Transverse colon (tissue), 4 donors: ENCODE data around the gene TMEM233. TPM values are rescaled to one million over a fixed set of nuclear protein-coding genes. Genes with fewer than 3 reads are reported as not detected.

Experiments used
- DNase-seq: peaks from one replicate; pipeline ENCODE4 v3.0.0-alpha.2; 2019
- H3K27ac ChIP-seq, 4 donors: fragments of 200-600 bp; sonication (generic); 2 replicates each; pipeline ENCODE4 v1.5.1; 2016 to 2018; ENCODE audit warnings: inconsistent platforms in 4 of 4
- H3K27me3 ChIP-seq: fragments of 200-600 bp; sonication (generic); 2 replicates; pipeline ENCODE4 v1.5.1; 2017; ENCODE audit warnings: inconsistent platforms
- H3K36me3 ChIP-seq, 4 donors: fragments of 200-600 bp; sonication (generic); 2 replicates each; pipeline ENCODE4 v1.5.1; 2017 to 2019; ENCODE audit warnings: inconsistent platforms in 4 of 4
- H3K4me1 ChIP-seq, 4 donors: fragments of 200-600 bp; sonication (generic); 2 replicates each; pipeline ENCODE4 v1.5.1; 2017 to 2020; ENCODE audit warnings: inconsistent platforms in 4 of 4
- H3K4me3 ChIP-seq, 4 donors: fragments of 200-600 bp; sonication (generic); 1 replicate in 1 of 4; 2 replicates in 3 of 4; pipeline versions ENCODE4 v1.5.1 to v1.6.1; 2017 to 2019; ENCODE audit warnings: inconsistent platforms in 4 of 4
- H3K9me3 ChIP-seq, 2 donors: fragments of 200-600 bp; sonication (generic); 2 replicates each; pipeline ENCODE4 v1.5.1; 2017 to 2019; ENCODE audit warnings: inconsistent platforms in 2 of 2
- CTCF ChIP-seq, 5 experiments: fragments of 200-600 bp in 3 of 5; fragments of 450-650 bp in 2 of 5; sonication (generic) in 3 of 5; IDR thresholded peaks; 1 replicate in 2 of 5; 2 replicates in 3 of 5; pipeline ENCODE4 v1.5.1; 2016 to 2017; ENCODE audit warnings: antibody characterized with exemption in 5 of 5, inconsistent platforms in 3 of 5, mild to moderate bottlenecking in 2 of 5, moderate library complexity in 1 of 5
- EP300 ChIP-seq: sonication (generic); formaldehyde crosslinking; IDR thresholded peaks from one replicate; pipeline ENCODE4 v1.6.1; 2017; ENCODE audit warnings: antibody characterized with exemption, low read depth
- POLR2A ChIP-seq: fragments of 450-650 bp; IDR thresholded peaks from one replicate; pipeline ENCODE4 v1.6.1; 2016; ENCODE audit warnings: antibody characterized with exemption, mild to moderate bottlenecking, moderate library complexity
- POLR2AphosphoS5 ChIP-seq, 3 donors: sonication (generic); formaldehyde crosslinking; IDR thresholded peaks; one replicate each; pipeline ENCODE4 v1.6.1; 2016; ENCODE audit warnings: antibody characterized with exemption in 3 of 3
- WGBS, 2 donors: methylation state at CpG; one replicate each; pipeline ENCODE4 v1.1.5; 2018; ENCODE audit warnings: low coverage in 1 of 2; 5-methylcytosine and 5-hydroxymethylcytosine counted together
- in situ Hi-C, 4 donors: fragments of 200-750 bp; cut with MboI; loops; one replicate each; pipeline versions ENCODE4 v1.15.0 to v1.15.1; 2017; ENCODE audit warnings: low sequenced_read_pairs in 3 of 4, low pct_ligation_motif_present in 1 of 4, low pct_unique_long_range_greater_than_20kb in 1 of 4
- intact Hi-C: fragments of 100-400 bp; cut with DNase I; formaldehyde crosslinking; loops from one replicate; pipeline ENCODE4 v1.15.1; 2023; ENCODE audit warnings: low total_unique reads
- total RNA-seq, 4 donors: library from RNA; depleted of rRNA; stranded (reverse); fragments of >200 nt; gene quantifications; one replicate each; pipeline ENCODE4 v1.1.0, GENCODE V29; 2016

TMEM233 gene
- total RNA-seq, 4 donors from 2014 or later: 0.27 TPM; not detected in 3

DNA sequence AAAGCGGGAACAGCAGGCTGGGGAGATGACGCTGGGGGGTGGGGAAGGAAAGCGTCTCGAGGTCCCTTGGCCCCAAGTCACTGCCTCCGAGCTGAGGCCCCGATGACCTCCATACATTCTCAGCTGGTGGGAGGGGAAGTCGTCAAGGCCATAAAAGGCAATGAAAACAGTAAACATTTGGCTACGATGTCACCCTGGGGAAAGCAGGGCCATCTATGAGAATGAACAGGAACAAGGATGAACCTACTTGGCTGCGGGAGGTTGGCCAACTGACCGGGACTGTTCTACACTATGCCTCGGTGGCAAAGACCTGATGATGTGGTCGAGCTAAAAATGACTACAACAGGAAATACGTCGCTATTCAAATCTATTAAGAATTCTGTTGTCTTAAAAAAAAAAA lies 93.8 kb downstream of the TMEM233 start:
- in situ Hi-C loops: no loop called here

GRCh38 chr12:119687879-119688278 lies 94.3 kb downstream of the TMEM233 start:
- no peaks in the 10 kb centered on the region for H3K36me3 ChIP-seq
- DNase-seq: no peak
- H3K4me3 ChIP-seq: no peak overlapping the region
- H3K4me1 ChIP-seq: peaks cover 11 to 80% (median 40%) of the 10 kb centered on the region in 4 donors
- peak overlapping the region in 1 of 4 donors; percentile 43 for H3K27ac ChIP-seq
- H3K27me3 ChIP-seq: no peaks in the 10 kb centered on the region
- no peaks in the 10 kb centered on the region for H3K9me3 ChIP-seq
- in situ Hi-C loops (no loop called here), intact Hi-C loops (no loop called here)
- no peak for TF ChIP-seq POLR2A
- no peak for TF ChIP-seq POLR2AphosphoS5 (IDR thresholded peaks at IDR 0.05)
- TF ChIP-seq EP300: no peak
- no peak for TF ChIP-seq CTCF (IDR thresholded peaks at IDR 0.05)
- 83 to 96% methylated on average over 1 to 9 of the region's 9 CpGs for WGBS, 2 donors

More for the DNA sequence above, 93.8 kb downstream of the TMEM233 start:
- Histone ChIP-seq H3K27ac (peak overlapping the region in 2 of 4 donors; percentile 43 to 76), H3K36me3 (no peaks in the 10 kb centered on the region), H3K9me3 (no peaks in the 10 kb centered on the region), H3K4me1 (peaks cover 14 to 81% (median 41%) of the 10 kb centered on the region in 4 donors), H3K4me3 (no peak overlapping the region), H3K27me3 (no peaks in the 10 kb centered on the region)
- TF ChIP-seq EP300 (no peak), POLR2AphosphoS5 (IDR thresholded peaks at IDR 0.05) (no peak), CTCF (IDR thresholded peaks at IDR 0.05) (no peak), POLR2A (no peak)
- no peak for DNase-seq
- WGBS, 2 donors: 54 to 55% methylated on average over 9 to 14 of the region's 14 CpGs
- intact Hi-C loops: no loop called here

GRCh38 chr12:119689935-119690500 lies 96.4 kb downstream of the TMEM233 start:
- intact Hi-C loops: no loop called here
- TF ChIP-seq POLR2A (no peak), EP300 (no peak), CTCF (IDR thresholded peaks at IDR 0.05) (no peak), POLR2AphosphoS5 (IDR thresholded peaks at IDR 0.05) (no peak)
- Histone ChIP-seq H3K9me3 (no peaks in the 10 kb centered on the region), H3K27me3 (no peaks in the 10 kb centered on the region), H3K4me3 (no peak overlapping the region), H3K4me1 (peaks cover 15 to 81% (median 36%) of the 10 kb centered on the region in 4 donors), H3K27ac (no peak overlapping the region), H3K36me3 (no peaks in the 10 kb centered on the region)
- 93 to 98% methylated on average over 4 to 38 of the region's 38 CpGs for WGBS, 2 donors
- in situ Hi-C loops: no loop called here
- DNase-seq: no peak

- intact Hi-C loops (no loop called here), in situ Hi-C loops (no loop called here)
- Histone ChIP-seq H3K36me3 (no peaks in the 10 kb centered on the region), H3K4me3 (no peak overlapping the region), H3K9me3 (no peaks in the 10 kb centered on the region), H3K27me3 (no peaks in the 10 kb centered on the region), H3K27ac (peak overlapping the region in 3 of 4 donors; percentile 75 to 82 (median 77)), H3K4me1 (peaks cover 15 to 68% (median 29%) of the 10 kb centered on the region in 4 donors)
- DNase-seq: no peak
- WGBS, 2 donors: 86% methylated on average over 6 of the region's 6 CpGs; no CpG with 5 or more reads in 1 of the 2 donors
- TF ChIP-seq EP300 (no peak), CTCF (IDR thresholded peaks at IDR 0.05) (no peak), POLR2AphosphoS5 (IDR thresholded peaks at IDR 0.05) (no peak), POLR2A (no peak)
Measured at GRCh38 chr12:119691202-119691810, 97.7 kb downstream of the TMEM233 start.
